GM18858 (cell line): ENCODE measurements around the gene NDUFB10.

ENCODE experiments used
- ATAC-seq: cut with Tn5 transposase; IDR thresholded peaks from one replicate; pipeline ENCODE4 v1.9.1; 2021; ENCODE audit not compliant: unreplicated experiment

The NDUFB10 gene

DNA sequence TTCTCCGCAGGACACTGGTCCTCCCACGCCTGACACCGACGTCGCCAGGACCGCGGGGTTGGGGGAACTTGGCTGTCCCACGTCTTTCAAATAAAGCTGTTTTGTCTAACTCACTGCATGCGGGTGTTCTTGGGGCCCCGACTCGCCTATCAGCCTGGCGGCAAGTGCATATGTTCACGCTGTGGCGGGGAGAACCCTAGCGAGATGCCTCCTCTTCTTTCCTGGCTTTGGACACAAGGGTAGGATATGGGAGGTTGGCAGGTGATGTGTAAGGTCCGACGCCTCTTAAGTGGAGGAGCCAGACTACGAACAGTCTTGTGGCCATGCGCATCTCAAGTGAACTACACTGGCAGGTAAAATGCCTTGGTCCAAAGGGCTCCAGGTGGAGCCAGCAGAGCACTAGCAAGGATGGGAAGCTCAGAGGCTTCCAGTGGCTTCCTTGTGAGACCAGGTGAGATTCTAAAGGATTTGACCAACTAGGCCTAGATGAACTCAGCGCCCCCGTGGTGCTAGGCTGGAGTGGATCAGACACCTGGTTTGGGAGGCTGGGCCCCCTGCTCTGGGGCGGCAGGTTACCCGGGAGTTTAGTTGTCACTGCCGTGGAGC, 6.2 kb downstream of the NDUFB10 start:
- ATAC-seq = no peak

DNA sequence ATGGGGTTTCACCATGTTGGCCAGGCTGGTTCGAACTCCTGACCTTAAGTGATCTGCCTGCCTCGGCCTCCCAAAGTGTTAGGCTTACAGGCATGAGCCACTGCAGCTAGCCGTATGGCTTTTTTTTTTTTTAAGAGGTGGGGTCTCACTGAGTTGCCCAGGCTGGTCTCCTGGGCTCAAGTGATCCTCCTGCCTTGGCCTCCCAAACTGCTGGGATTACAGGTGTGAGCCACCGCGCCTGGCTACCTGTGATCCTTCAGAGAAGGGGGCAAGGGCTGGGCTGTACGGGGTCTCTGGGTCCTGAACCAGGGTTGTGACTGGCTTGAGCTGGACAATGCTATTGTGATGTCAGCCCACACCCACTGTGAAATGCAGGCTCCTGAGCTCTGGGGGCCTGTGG, 7.1 kb downstream of the NDUFB10 start, which contains the start of gene RNF151:
Gene RNF151 (plus strand): TSS at position 397 of the 400 bp plus-strand sequence. CDS start 26 bp downstream, outside the sequence.
- ATAC-seq = no peak

DNA sequence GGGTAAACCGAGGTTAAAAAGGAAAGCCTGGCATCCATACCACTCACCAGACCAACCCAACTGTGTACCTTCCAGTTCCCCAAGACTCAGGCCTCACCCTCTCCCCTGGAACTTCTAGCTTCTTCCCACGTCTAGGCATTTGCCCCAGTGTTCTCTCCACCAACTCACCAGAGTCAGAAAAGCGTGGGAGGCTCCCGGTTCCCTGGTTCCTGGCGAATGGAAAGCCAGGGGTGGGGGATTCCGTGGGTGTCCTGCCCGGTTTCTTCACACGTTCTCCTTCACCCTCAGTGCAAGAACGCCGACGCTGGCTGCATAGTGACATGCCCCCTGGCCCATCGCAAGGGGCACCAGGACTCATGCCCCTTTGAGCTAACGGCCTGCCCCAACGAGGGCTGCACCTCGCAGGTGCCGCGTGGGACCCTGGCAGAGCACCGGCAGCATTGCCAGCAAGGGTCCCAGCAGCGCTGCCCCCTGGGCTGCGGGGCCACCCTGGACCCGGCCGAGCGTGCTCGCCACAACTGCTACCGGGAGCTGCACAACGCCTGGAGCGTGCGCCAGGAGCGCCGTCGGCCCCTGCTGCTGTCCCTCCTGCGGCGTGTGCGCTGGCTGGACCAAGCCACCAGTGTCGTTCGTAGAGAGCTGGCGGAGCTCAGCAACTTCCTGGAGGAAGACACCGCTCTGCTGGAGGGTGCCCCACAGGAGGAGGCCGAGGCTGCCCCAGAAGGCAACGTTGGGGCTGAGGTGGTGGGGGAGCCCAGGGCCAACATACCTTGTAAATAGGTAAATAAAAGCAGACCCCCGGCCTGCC, 9.0 kb downstream of the NDUFB10 start:
- no peak for ATAC-seq

DNA sequence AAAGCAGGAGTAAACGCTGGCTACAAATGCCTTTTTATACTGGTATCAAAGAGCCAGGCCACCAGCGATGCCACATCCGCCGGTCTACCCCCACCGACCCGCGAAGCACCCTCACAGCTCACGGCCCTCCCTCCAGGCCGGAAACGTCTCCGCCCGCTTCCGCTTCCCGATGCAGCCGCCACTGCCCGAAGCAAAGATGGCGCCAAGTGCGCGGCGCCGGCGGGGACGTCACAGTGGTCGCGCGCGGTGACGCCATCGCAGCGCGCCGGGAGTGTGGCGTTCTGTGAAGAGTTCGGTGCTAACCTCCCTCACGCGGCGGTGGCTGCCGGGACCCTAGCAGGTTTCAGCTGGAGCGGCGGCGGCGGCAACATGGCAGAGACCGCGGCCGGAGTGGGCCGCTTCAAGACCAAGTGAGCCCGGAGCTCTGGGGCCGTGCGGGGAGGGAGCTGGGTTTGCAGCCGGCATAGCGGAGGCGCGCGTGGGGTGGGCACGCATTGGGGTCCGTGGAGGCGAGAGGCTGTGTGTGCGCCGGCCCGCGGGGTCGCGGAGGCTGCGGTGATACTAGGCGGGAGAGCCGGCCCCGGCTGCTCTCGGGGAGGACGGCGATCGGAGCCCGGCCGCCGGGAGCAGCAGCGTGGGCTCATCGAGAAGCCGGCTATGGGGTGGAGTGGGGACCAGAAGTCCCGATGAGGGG, 12.6 kb downstream of the NDUFB10 start, which contains the start of gene TBL3:
Gene TBL3 (plus strand): TSS at position 258 of the 694 bp plus-strand sequence. CDS start 112 bp downstream, at position 370.
- peak; percentile 64 for ATAC-seq

DNA sequence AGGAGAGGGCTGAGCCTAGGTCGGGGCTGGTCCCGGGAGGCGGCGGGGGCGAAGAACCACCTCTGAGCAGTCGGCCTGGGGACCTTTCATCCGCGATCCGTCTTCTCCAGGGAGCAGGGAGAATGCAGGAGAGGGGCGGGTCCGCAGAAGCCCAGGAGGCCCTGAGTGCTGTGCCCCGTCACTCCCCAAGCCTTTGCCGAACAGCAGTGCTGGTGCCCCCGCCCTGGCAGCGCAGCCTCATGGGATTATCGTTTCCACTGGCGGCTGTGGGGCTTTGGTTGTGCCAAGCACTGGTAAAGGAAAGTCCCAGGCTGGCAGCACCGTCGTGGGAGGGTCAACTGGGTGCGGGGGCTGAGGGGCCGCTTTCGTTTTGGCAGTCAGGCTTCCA, 13.1 kb downstream of the NDUFB10 start:
- ATAC-seq = no peak

DNA sequence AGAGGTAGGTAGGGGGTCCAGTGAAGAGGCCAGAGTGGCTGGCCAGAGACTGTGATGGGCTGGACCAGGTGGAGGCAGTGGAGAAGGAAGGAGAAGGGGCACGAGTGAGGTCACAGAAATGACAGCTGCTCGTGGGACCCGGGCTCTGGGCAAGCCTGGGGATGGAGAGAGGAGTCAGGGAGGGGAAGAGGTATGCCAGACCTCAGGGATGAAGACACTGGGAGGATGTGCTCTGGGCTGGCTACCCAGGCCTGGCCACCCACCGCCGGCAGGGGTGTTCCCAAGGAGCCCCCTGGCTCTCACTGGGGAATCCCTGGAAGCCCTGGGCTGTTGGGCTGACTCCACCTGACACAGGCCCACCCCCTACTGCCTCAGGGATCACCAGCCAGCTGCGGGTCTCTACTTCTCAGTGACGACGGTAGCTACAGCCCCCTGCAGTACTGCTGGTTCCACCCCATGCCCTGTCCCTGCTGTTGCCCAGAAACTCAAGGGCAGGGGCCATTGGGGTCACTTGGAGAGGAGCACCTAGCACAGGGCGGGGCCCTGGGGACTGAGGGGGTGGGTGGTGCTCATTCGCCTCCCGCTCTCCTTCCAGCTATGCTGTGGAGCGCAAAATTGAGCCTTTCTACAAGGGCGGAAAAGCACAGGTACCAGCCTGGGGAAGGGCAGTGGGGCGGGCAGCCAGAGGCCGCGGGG, 14.3 kb downstream of the NDUFB10 start:
- no peak for ATAC-seq

DNA sequence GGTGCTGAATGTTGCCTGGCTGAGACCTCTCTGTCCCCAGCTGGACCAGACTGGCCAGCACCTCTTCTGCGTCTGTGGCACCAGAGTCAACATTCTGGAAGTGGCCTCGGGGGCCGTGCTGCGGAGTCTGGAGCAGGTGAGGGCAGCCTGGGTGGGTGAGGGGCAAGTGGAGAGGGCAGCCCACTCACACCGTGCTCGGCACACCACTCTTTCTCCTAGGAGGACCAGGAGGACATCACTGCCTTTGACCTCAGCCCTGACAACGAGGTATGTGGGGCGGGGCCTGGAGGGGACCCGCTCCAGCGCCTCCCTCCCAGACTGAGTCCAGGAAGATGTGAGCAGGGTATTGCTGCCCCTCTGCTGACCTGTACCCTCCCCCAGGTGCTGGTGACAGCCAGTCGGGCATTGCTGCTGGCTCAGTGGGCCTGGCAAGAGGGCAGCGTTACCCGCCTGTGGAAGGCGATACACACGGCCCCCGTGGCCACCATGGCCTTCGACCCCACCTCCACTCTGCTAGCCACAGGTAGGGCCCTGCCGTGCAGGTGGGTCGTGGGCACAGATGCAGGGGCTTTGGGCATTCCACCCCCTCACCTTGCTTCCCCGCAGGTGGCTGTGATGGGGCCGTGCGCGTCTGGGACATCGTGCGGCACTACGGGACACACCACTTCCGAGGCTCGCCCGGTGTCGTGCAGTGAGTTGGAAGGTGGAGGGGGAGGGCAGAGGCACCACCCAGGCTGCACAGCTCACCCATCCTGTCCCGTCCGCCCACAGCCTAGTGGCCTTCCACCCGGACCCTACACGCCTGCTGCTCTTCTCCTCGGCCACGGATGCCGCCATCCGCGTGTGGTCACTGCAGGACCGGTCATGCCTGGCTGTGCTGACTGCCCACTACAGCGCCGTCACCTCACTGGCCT, 15.1 kb downstream of the NDUFB10 start:
- ATAC-seq = no peak

DNA sequence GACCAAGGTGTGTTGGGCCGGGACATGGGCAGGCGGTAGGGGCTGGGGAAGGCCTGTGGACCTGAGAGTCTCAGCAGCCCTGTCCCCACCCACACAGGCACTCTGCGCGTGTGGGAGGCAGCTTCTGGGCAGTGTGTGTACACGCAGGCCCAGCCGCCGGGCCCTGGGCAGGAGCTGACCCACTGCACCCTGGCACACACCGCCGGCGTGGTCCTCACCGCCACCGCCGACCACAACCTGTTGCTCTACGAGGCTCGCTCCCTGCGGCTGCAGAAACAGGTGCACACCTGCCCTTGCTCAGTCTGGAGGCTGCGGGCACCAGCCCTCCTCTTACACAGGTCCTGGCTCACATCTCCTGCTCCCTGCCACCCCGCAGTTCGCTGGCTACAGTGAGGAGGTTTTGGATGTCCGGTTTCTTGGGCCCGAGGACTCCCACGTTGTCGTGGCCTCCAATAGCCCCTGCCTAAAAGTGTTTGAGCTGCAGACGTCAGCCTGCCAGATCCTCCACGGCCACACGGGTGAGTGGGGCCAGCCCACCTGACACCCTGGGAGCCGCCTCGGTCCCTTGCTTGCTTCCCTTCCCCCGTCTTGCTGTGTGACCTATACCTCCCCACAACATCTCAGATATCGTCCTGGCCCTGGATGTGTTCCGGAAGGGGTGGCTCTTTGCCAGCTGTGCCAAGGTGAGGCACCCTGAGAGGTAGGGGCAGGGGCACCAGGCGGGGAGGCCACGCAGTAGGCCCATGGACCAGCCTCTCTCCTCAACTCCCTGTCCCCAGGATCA, 16.3 kb downstream of the NDUFB10 start:
- no peak for ATAC-seq

DNA sequence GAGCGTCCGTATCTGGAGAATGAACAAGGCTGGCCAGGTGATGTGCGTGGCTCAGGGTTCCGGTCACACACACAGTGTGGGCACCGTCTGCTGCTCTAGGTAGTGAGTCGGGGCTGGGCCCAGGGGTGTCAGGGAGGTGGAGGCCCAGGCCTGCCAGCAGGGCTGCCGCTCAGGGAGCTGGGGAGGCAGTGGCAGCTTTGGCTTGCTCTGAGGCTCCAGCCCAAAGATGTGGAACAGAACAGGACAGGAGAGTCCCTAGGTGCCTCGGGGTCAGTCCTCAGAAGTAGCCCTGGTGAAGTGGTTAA, 16.8 kb downstream of the NDUFB10 start:
- ATAC-seq = no peak

DNA sequence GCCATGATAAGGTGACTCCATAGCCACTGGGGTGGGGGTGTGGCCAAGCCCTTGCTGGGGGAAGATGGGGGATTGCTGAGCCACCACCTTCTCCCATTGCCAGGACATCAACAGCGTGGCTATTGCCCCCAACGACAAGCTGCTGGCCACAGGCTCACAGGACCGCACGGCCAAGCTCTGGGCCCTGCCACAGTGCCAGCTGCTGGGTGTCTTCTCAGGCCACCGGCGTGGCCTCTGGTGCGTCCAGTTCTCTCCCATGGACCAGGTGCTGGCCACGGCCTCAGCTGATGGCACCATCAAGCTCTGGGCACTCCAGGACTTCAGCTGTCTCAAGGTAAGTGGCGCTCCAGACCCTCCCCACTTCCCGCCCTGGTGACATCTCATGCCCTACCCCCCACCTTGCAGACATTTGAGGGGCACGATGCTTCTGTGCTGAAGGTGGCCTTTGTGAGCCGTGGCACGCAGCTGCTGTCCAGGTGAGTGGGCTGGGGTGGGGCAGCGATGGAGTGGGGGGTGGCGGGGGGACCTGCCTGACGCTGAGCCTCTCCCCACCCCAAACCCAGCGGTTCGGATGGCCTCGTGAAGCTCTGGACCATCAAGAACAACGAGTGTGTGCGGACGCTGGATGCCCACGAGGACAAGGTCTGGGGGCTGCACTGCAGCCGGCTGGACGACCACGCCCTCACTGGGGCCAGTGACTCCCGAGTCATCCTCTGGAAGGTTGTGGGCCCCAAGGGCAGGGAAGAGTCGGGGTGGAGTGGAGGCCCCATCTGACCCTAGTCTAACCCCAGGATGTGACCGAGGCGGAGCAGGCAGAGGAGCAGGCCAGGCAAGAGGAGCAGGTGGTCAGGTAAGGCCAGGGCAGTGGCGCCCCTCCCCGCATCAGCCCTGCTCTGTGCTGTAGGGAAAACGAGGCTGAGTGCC, 17.9 kb downstream of the NDUFB10 start:
- no peak for ATAC-seq

DNA sequence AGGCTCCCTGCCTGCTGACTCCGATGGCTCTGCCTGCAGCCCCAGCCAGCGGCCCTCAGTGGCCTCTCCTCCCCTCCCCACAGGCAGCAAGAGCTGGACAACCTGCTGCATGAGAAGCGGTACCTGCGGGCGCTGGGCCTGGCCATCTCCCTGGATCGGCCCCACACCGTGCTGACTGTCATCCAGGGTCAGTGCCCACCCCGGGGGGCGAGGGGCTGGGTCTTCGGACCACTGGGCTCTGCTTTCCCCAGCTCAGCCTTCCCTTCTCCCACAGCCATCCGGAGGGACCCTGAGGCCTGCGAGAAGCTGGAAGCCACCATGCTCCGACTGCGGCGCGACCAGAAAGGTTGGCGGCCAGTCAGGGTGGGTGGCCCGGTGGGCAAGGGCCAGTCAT, 18.5 kb downstream of the NDUFB10 start:
- no peak for ATAC-seq

DNA sequence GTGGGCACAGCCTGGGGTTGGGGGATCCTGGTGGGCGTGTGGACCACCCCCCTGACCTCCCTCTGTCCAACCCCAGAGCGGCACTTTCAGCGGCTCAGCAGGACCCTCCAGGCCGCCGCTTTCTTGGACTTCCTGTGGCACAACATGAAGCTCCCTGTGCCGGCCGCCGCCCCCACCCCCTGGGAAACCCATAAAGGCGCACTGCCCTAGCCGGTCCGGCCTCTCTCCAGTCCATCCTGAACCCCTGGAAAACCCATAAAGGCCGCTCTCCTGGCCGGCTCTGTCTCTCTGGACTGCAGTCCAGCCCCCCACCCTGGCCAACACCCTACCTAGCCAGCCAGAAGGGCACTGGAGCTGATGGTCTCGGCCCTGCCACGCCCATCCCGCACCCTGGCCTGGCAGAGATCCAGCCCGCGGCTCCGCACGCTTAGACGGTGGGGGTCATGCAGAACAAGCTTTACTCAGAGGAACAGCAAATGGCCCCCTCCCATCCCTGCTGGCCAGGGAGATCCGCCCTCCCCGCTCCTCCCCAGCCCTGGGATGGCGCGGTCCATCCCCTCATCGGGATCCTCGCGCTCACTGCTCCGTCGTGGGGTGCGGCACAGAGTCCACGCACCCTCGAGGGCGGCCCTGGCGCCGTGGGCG, 19.3 kb downstream of the NDUFB10 start:
- no peak for ATAC-seq

DNA sequence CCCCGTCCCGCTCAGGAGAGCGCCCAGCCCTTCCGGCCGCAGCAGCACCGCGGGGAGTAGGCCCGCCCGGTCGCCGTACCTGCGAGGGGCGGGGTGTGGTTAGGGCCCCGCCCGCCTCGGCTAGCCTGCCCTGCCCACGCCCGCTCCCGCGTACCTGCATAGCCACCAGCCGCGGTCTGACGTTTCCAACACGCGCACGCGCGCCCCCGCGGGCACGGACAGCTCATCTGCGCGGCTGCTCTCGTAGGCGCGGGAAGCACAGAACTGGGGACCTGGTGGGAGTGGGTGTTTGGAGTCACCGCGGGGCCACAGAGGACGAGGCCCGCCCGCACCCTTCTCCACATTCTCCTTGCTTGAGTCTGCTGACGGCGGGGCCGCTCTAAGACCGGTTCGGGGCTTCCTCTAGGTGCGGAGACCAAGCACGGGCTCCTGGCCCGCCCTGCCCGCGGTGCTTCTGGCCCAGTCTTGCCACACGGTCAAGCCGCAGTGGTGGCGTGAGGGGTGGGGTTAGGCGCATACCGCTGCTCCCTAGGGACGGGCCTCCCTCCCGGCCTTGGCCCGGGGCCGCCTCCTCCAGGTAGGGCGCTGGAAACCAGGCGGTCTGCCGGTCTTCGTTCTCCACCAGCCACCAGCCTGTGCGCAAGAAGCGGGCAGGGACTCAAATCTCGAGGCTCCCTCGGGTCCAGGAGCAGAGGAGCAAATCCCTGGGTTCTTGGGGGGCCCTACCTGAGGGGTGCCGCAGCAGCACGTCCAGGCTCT, 20.1 kb downstream of the NDUFB10 start:
- ATAC-seq = no peak

DNA sequence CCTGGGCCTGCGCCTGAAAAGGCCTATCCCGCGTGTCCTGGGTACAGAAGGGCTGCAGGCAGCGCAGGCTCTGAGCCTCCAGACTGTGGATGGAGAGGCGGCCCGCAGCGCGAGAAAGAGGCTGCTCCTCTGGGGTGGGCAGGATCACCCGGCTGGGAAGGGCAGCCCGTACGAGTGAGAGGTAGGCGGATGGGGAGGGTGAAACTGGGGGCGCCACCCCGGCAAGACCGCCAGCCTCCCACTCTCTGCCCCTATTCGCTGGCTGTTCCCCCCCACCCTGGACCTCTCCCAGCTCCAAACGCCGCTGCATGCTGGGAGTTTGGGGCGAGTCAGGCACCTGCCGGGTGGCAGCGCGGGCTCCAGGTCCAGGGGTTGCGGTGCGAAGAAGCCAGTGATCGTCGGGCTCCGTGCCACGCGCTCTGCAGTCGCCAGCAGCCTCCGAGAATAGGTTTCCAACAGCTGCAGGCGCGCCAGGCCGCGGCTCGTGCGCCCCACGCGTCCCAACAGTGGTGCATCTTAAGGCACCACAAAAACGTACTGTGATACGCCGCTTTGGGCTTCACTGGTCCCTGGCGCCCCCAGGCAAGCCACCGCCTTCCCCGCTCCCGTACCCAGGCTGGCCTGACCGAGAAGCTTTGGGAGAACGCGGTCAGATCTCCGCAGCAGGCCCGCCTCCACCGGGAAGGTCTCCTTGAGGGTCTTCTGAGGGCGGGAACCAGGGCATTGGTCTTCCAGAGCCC, 20.9 kb downstream of the NDUFB10 start:
- no peak for ATAC-seq

DNA sequence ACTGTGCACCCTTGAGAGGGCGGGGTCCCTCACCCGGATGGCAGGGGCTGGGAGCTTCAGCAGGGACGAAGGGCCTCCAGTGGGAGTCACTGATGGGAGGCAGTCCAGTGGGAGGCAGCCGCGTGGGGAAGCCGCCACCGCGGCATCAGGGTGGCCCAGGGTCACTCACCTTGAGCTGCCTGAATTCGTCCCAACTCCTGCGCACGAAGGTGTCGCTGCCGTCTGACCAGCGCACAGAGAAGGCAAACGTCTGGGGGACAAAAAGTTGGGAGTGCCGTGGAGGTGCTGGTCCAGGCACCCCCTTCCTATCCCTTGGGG, 21.4 kb downstream of the NDUFB10 start:
- ATAC-seq = no peak

DNA sequence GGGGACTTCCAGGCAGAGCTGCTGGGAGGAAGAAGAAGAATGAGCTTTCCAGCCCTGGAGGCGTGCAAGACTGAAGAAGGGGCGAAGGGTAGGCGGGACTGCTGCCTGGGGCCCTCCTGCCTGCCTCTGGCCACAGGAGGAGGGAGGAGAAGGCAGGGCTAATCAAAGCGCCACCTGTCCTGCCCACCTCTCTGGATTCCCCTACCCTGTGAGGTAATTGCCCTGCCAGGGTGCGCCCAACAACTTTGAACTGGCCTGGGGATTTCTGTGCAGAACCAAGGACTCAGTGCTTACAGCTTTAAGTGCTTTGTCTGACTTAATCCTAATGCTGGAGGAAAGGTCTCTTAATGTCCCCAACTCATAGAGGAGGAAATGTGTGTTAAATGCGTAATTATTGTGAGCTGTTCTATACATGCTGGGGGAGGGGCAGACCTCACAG, 22.1 kb downstream of the NDUFB10 start, which contains the start of gene NOXO1:
Gene NOXO1 (minus strand): TSS at position 72 of the 439 bp plus-strand sequence. CDS start 290 bp downstream, outside the sequence.
- no peak for ATAC-seq

DNA sequence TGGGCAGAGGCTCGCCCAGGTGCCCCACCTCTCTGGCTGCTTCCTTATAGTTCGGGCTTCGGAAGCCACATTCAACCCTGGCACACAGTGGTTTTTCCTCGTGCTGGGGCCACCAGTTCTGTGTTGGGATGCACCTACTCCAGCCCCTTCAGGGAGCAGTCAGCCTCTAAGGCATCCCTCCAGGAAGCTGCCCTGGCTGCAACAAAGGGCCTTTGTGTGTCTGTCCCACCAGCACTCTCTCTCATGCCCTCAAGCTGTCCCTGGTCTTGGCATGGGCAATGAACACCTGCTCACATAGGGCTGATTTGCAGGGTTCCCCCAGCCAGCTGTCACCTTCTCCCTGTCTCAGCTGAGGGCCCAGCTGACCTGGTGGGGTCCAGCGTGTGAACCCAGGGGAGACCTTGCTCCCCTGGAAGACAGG, 22.7 kb downstream of the NDUFB10 start:
- ATAC-seq = no peak
